Pancreas (tissue), 10 donors: ENCODE measurements around the gene MYCBPAP. TPM values are rescaled to one million over a fixed set of nuclear protein-coding genes. Genes with fewer than 3 reads are reported as not detected.
"Not testable (repeated sequence)": the region's sequence is repeated elsewhere in the genome, so short reads cannot be mapped to it uniquely, and the experiment has no call there.

Experiments
- ATAC-seq, 4 donors: fragments of 200-7000 bp; cut with Tn5 transposase; one replicate each; pipeline versions ENCODE4 v1.8.0 to v1.9.1; 2020; ENCODE audit warnings: mild to moderate bottlenecking in 4 of 4, moderate library complexity in 4 of 4
- DNase-seq, 6 donors: peaks; one replicate each; pipeline ENCODE4 v3.0.0-alpha.2; 2020
- FAIRE-seq: peaks from 2 replicates; lab custom pipeline; 2012; peaks lifted over from hg19 to GRCh38; lab: Jason Lieb, UNC
- H3K27ac ChIP-seq, 4 donors: fragments of 200-600 bp; sonication (generic); 1 replicate in 3 of 4; 2 replicates in 1 of 4; pipeline versions ENCODE4 v1.5.0 to v1.8.0; 2020
- H3K27me3 ChIP-seq, 4 donors: fragments of 200-600 bp; one replicate each; pipeline ENCODE4 v1.8.0; 2021
- H3K36me3 ChIP-seq, 3 donors: fragments of 200-600 bp; sonication (generic) in 1 of 3; one replicate each; pipeline versions ENCODE4 v1.5.0 to v1.8.0; 2020 to 2021
- H3K4me1 ChIP-seq, 3 donors: fragments of 200-600 bp; one replicate each; pipeline ENCODE4 v1.8.0; 2021
- H3K4me3 ChIP-seq, 4 donors: fragments of 200-600 bp; sonication (generic) in 2 of 4; one replicate each; pipeline versions ENCODE4 v1.5.0 to v1.8.0; 2020 to 2021
- H3K9me3 ChIP-seq, 4 donors: fragments of 200-600 bp; one replicate each; pipeline ENCODE4 v1.8.0; 2021
- WGBS, 2 donors: extraction: QIAGEN DNeasy Blood & Tissue Kit; methylation state at CpG; one replicate each; pipeline ENCODE4 v1.1.7; 2013; 5-methylcytosine and 5-hydroxymethylcytosine counted together
- intact Hi-C, 3 donors: fragments of 100-400 bp; cut with DNase I; formaldehyde crosslinking; loops; one replicate each; pipeline versions ENCODE4 v1.11.1 to v1.14.2; 2022
- polyA plus RNA-seq, 2 donors: library from polyadenylated mRNA; stranded (reverse); fragments of 200-250 nt; gene quantifications; one replicate each; pipeline ENCODE4 v1.2.3, GENCODE V29; 2013
- total RNA-seq, 6 donors: library from RNA; stranded (reverse); fragmentation: NEBNext Ultra II Directional in 4 of 6; extraction: Animal tissue kit (Norgen Biotek cat#: 25700) in 4 of 6; gene quantifications; one replicate each; pipeline versions ENCODE4 v1.2.1 to v1.2.4, GENCODE V29; 2021 to 2023
- TF ChIP-seq, protein P1 (sequence below), 4 donors: fragments of 200-600 bp; sonication (generic) in 3 of 4; IDR thresholded peaks; one replicate each; pipeline versions ENCODE4 v1.5.0 to v1.8.0; 2021; ENCODE audit warnings: antibody characterized with exemption in 4 of 4
- donor health status: healthy with polysubstance abuse.
- donor health status: DM: no; HTN: no; CAD: no; lungs with moderate emphysema.
- donor health status: DM: no; HTN: no; CAD: no.
- donor health status: control.
- donor health status: control.
- donor health status: Bipolar disorder and iron deficiency.
- donor health status: DM: yes; HTN: yes; CAD: no.
- donor health status: DM: no; HTN: no; CAD: no.
- donor health status: DM: no; HTN: no; CAD: no.
- donor health status: DM: yes; HTN: yes; CAD: no.

Gene MYCBPAP
- total and polyA plus RNA-seq, 8 donors, result 0.43 to 1.7 (median 1.0) TPM

- Histone ChIP-seq H3K9me3 (no peaks in the 10 kb centered on the region), H3K27ac (no peak overlapping the region), H3K36me3 (no peaks in the 10 kb centered on the region), H3K4me1 (peaks cover 5 to 10% (median 6%) of the 10 kb centered on the region in 3 donors), H3K27me3 (no peaks in the 10 kb centered on the region), H3K4me3 (no peak overlapping the region)
- DNase-seq, result no peak
- intact Hi-C loops, result loop anchor here in 2 of 3 donors (5.0 to 10.0 kb wide), 2 partner anchors 107 to 110 kb away; no protein-coding TSS in a partner anchor
- no peak for ATAC-seq
- WGBS, 2 donors, result 34 to 38% methylated on average over 6 of the region's 6 CpGs
- TF ChIP-seq, protein P1, sequence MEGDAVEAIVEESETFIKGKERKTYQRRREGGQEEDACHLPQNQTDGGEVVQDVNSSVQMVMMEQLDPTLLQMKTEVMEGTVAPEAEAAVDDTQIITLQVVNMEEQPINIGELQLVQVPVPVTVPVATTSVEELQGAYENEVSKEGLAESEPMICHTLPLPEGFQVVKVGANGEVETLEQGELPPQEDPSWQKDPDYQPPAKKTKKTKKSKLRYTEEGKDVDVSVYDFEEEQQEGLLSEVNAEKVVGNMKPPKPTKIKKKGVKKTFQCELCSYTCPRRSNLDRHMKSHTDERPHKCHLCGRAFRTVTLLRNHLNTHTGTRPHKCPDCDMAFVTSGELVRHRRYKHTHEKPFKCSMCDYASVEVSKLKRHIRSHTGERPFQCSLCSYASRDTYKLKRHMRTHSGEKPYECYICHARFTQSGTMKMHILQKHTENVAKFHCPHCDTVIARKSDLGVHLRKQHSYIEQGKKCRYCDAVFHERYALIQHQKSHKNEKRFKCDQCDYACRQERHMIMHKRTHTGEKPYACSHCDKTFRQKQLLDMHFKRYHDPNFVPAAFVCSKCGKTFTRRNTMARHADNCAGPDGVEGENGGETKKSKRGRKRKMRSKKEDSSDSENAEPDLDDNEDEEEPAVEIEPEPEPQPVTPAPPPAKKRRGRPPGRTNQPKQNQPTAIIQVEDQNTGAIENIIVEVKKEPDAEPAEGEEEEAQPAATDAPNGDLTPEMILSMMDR (IDR thresholded peaks at IDR 0.05), result no peak
- FAIRE-seq, result no peak
Observed at GRCh38 chr17:50474523-50474922, 33.7 kb upstream of the MYCBPAP start.

DNA sequence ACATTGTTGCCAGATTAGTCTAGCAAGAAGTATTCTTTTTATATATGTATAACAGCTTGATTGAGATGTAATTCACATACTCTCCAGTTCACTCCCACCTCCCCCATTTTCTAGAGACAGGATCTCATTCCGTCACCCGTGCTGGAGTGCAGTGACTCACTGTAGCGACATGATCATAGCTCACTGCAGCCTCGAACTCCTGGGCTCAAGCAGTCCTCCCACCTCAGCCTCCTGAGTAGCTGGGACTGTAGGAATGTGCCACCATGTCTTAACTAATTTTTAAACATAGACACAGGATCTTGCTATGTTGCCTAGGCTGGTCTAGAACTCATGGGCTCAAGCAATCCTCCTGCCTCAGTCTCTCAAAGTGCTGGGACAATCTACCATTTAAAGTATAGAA is 32.9 kb upstream of the MYCBPAP start:
- peaks cover 5 to 16% (median 11%) of the 10 kb centered on the region in 3 donors for H3K4me1 ChIP-seq
- no peak for ATAC-seq
- no peaks in the 10 kb centered on the region for H3K9me3 ChIP-seq
- no peaks in the 10 kb centered on the region for H3K36me3 ChIP-seq
- no peak overlapping the region for H3K27ac ChIP-seq
- WGBS, 2 donors, result 44 to 55% methylated on average over 4 of the region's 4 CpGs
- TF ChIP-seq, protein P1 (IDR thresholded peaks at IDR 0.05), result no peak
- no peaks in the 10 kb centered on the region for H3K27me3 ChIP-seq
- H3K4me3 ChIP-seq, result peak overlapping the region in 1 of 4 donors; percentile 32
- intact Hi-C loops, result loop anchor here in 1 of 3 donors (10.0 kb wide), 1 partner anchor 111 kb away; no protein-coding TSS in a partner anchor
- no peak for FAIRE-seq
- no peak for DNase-seq

DNA sequence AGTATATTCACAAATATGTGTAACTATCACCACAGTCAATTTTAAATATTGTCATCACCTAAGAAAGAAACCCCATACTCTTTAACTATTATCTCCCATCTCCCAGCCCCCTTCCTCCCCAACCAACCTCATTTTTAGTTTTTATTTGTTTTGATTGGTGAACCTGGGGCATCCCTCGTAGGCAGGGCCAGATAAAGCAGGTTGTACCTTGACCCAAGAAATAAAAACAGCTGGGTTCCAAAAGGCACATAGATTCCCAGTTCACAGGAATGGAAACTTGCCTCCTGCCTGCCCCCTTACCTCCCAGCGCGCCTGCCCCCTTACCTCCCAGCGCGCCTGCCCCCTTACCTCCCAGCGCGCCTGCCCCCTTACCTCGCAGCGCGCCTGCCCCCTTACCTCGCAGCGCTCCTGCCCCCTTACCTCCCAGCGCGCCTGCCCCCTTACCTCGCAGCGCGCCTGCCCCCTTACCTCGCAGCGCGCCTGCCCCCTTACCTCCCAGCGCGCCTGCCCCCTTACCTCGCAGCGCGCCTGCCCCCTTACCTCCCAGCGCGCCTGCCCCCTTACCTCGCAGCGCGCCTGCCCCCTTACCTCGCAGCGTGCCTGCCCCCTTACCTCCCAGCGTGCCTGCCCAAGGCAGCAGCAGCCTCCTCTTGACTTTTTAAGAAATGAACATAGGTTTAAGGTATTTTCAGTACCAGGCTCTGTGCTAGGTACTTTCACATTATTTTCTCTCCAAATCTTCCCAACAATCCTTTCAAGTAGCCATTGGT is 32.3 kb upstream of the MYCBPAP start:
- intact Hi-C loops, result loop anchor here in 1 of 3 donors (10.0 kb wide), 1 partner anchor 111 kb away; no protein-coding TSS in a partner anchor
- not testable (repeated sequence) for H3K9me3 ChIP-seq, DNase-seq, H3K36me3 ChIP-seq, ATAC-seq, FAIRE-seq, H3K27me3 ChIP-seq
- 4 to 9% methylated on average over 19 to 26 of the region's 33 CpGs for WGBS, 2 donors
- H3K27ac ChIP-seq, result peak overlapping the region; percentile 19 to 57 (median 40)
- H3K4me3 ChIP-seq, result peak overlapping the region in 3 of 4 donors; percentile 2 to 32 (median 25)
- peaks cover 5 to 16% (median 11%) of the 10 kb centered on the region in 3 donors for H3K4me1 ChIP-seq

- 47 to 51% methylated on average over 18 of the region's 18 CpGs for WGBS, 2 donors
- TF ChIP-seq, protein P1 (IDR thresholded peaks at IDR 0.05), result no peak
- no peaks in the 10 kb centered on the region for H3K9me3 ChIP-seq
- DNase-seq (peak in 3 of 6 donors; percentile 27 to 74 (median 51)), ATAC-seq (peak in 2 of 4 donors; percentile 8 to 30), FAIRE-seq (no peak)
- no peaks in the 10 kb centered on the region for H3K27me3 ChIP-seq
- intact Hi-C loops, result loop anchor here in 1 of 3 donors (10.0 kb wide), 1 partner anchor 112 kb away; no protein-coding TSS in a partner anchor
- H3K4me3 ChIP-seq, result peak overlapping the region in 3 of 4 donors; percentile 2 to 32 (median 25)
- H3K4me1 ChIP-seq, result peaks cover 5 to 16% (median 11%) of the 10 kb centered on the region in 3 donors
- no peaks in the 10 kb centered on the region for H3K36me3 ChIP-seq
- H3K27ac ChIP-seq, result peak overlapping the region; percentile 19 to 57 (median 40)
Observed at GRCh38 chr17:50476545-50477315, 31.5 kb upstream of the MYCBPAP start.

DNA sequence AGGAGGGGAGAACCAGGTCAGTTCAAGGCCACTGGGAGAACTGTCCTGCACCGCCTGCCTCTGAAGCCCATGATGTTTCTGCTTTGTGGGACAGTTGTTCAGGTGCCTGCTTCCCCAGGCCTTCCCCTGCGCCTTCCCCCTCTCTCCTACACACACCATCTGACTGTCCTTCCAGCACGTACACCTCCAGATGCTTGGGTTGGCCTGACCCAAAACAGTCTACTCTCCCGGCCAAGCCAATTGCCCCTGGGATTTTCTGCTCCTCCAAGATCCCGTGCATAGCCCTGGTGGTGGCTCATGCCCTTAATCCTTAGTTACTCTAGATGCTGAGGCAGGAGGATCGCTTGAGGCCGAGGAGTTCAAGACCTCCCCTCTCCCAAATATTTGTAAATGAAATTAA is 30.3 kb upstream of the MYCBPAP start:
- TF ChIP-seq, protein P1 (IDR thresholded peaks at IDR 0.05), result no peak
- no peak for FAIRE-seq
- H3K36me3 ChIP-seq, result peaks cover 0 to 3% (median 0%) of the 10 kb centered on the region in 3 donors
- no peaks in the 10 kb centered on the region for H3K27me3 ChIP-seq
- DNase-seq, result peak in 1 of 6 donors; percentile 39
- H3K27ac ChIP-seq, result peak overlapping the region; percentile 80 to 88 (median 84)
- WGBS, 2 donors, result 75 to 80% methylated on average over 7 of the region's 7 CpGs
- no peak for ATAC-seq
- intact Hi-C loops, result loop anchor here in 1 of 3 donors (10.0 kb wide), 1 partner anchor 113 kb away; no protein-coding TSS in a partner anchor
- peaks cover 9 to 24% (median 15%) of the 10 kb centered on the region in 3 donors for H3K4me1 ChIP-seq
- H3K4me3 ChIP-seq, result peak overlapping the region in 2 of 4 donors; percentile 63 to 91
- no peaks in the 10 kb centered on the region for H3K9me3 ChIP-seq
